HG02981 (cell line): ENCODE measurements around the gene KISS1R.
A peak's percentile ranks its signal among the peaks of the same experiment; 100 is the strongest.

ENCODE experiments used
- ATAC-seq: cut with Tn5 transposase; IDR thresholded peaks from one replicate; pipeline ENCODE4 v1.9.1; 2021; ENCODE audit warnings: mild to moderate bottlenecking, moderate library complexity; ENCODE audit not compliant: unreplicated experiment

KISS1R gene

GRCh38 chr19:899336-900042, 17.6 kb upstream of the KISS1R start:
- ATAC-seq = no peak

- no peak for ATAC-seq
Measured at GRCh38 chr19:900043-900301, 17.2 kb upstream of the KISS1R start.

- no peak for ATAC-seq
Measured at GRCh38 chr19:900302-901111, 16.6 kb upstream of the KISS1R start.

GRCh38 chr19:901216-902092, 15.7 kb upstream of the KISS1R start:
- no peak for ATAC-seq

- no peak for ATAC-seq
Measured at GRCh38 chr19:902093-902370, 15.1 kb upstream of the KISS1R start.

- no peak for ATAC-seq
Measured at GRCh38 chr19:902446-903226, 14.5 kb upstream of the KISS1R start.

- ATAC-seq = no peak
Measured at GRCh38 chr19:903266-903797, 13.8 kb upstream of the KISS1R start.

GRCh38 chr19:904545-904944, 12.6 kb upstream of the KISS1R start:
- no peak for ATAC-seq

- no peak for ATAC-seq
Measured at GRCh38 chr19:906480-906879, 10.7 kb upstream of the KISS1R start.

- ATAC-seq = no peak
Measured at GRCh38 chr19:907183-907853, 9.8 kb upstream of the KISS1R start.

- no peak for ATAC-seq
Measured at GRCh38 chr19:911197-912033, 5.7 kb upstream of the KISS1R start.

- ATAC-seq = no peak
Measured at GRCh38 chr19:912181-913079, 4.7 kb upstream of the KISS1R start.

- peak; percentile 58 for ATAC-seq
Measured at GRCh38 chr19:913080-913748, 3.9 kb upstream of the KISS1R start, which contains the start of gene R3HDM4. TSS of gene R3HDM4 (minus strand) at chr19:913219. CDS start at chr19:913157, 62 bp downstream.

- no peak for ATAC-seq
Measured at GRCh38 chr19:916645-917322, 349 bp upstream of the KISS1R start.

GRCh38 chr19:918152-918437, 962 bp downstream of the KISS1R start:
- no peak for ATAC-seq

- ATAC-seq = no peak
Measured at GRCh38 chr19:918481-919198, 1.5 kb downstream of the KISS1R start.
